Panc1 (cell line): ENCODE results near the gene NLRP6.

Experiments
- CTCF ChIP-seq: fragments of 450-650 bp; IDR thresholded peaks from 2 replicates; pipeline ENCODE4 v1.5.1; 2017; ENCODE audit warnings: mild to moderate bottlenecking
- POLR2AphosphoS5 ChIP-seq: IDR thresholded peaks from 2 replicates; pipeline ENCODE4 v1.6.1; 2012; ENCODE audit warnings: mild to moderate bottlenecking, low read depth, low read length, moderate library complexity
- REST ChIP-seq, 2 experiments: IDR thresholded peaks; 2 replicates each; pipeline ENCODE4 v1.6.1; 2011 to 2012; ENCODE audit warnings: low read depth in 2 of 2, control low read depth in 1 of 2, low read length in 1 of 2, mild to moderate bottlenecking in 1 of 2, moderate library complexity in 1 of 2; ENCODE audit not compliant: insufficient read depth in 1 of 2
- TCF7L2 ChIP-seq: IDR thresholded peaks from 2 replicates; pipeline ENCODE4 v1.6.1; 2011; ENCODE audit warnings: mild to moderate bottlenecking, low read depth, low read length, inconsistent platforms

GRCh38 chr11:288478-289397, 10.5 kb downstream of the NLRP6 start, which contains the start of gene PGGHG:
- TF ChIP-seq CTCF (no peak), POLR2AphosphoS5 (peak; percentile 25; the same call in 1 of the 2 replicates), REST (IDR thresholded peaks at IDR 0.05; ENCODE audit: insufficient read depth in 1 of 2, low read depth in 2 of 2, low read length in 1 of 2) (no peak), TCF7L2 (no peak)
